IMR-90 (cell line): ENCODE results near the gene SLC27A1. TPM values are rescaled to one million over a fixed set of nuclear protein-coding genes. Genes with fewer than 3 reads are reported as not detected.

Experiments used
- ATAC-seq: fragments of 200-7000 bp; cut with Tn5 transposase; 2 replicates; pipeline ENCODE4 v1.9.1; 2020; ENCODE audit warnings: low read depth, mild to moderate bottlenecking, moderate library complexity
- BruUV-seq: library from RNA; stranded (reverse); fragments of 400-500 nt; replicated peaks from 2 replicates; lab custom pipeline; 2021; lab: Mats Ljungman, UMichigan
- CTCF ChIA-PET: fragments of 300-600 bp; formaldehyde crosslinking; extraction: SDS; loops from one replicate; lab custom pipeline; 2021; ENCODE audit warnings: antibody characterized with exemption; lab: Yijun Ruan, JAX
- POLR2A ChIA-PET: fragments of 300-600 bp; sonication (Branson Sonifier 250); formaldehyde crosslinking; loops from one replicate; lab custom pipeline; 2022; ENCODE audit warnings: antibody characterized with exemption; ENCODE audit not compliant: unreplicated experiment; lab: Charles Lee
- DNase-seq: peaks from one replicate; pipeline ENCODE4 v3.0.0; 2013
- H2AFZ ChIP-seq: replicated peaks from 2 replicates; pipeline ENCODE3; 2013; ENCODE audit warnings: low read length, mild to moderate bottlenecking; ENCODE audit not compliant: poor library complexity
- H2AK5ac ChIP-seq: 2 replicates; pipeline ENCODE4 v1.6.1; 2013; ENCODE audit warnings: low read depth, low read length, inconsistent platforms
- H2AK9ac ChIP-seq: replicated peaks from 2 replicates; pipeline ENCODE3; 2013; ENCODE audit warnings: mild to moderate bottlenecking, low read depth, low read length, moderate library complexity; ENCODE audit not compliant: poor library complexity
- H2BK120ac ChIP-seq: 2 replicates; pipeline ENCODE4 v1.6.1; 2013; ENCODE audit warnings: low read depth, low read length, inconsistent platforms
- H2BK15ac ChIP-seq: 3 replicates; pipeline ENCODE4 v1.6.1; 2013; ENCODE audit warnings: low read depth, low read length, inconsistent platforms
- H2BK20ac ChIP-seq: 2 replicates; pipeline ENCODE4 v1.6.1; 2013; ENCODE audit warnings: low read depth, mild to moderate bottlenecking, inconsistent platforms, low read length, moderate library complexity
- H2BK5ac ChIP-seq: 2 replicates; pipeline ENCODE4 v1.6.1; 2013; ENCODE audit warnings: mild to moderate bottlenecking, low read depth, low read length, inconsistent platforms; ENCODE audit not compliant: poor library complexity, severe bottlenecking
- H3K14ac ChIP-seq: replicated peaks from 2 replicates; pipeline ENCODE4 v1.6.1; 2013; ENCODE audit warnings: low read depth, low read length, inconsistent platforms
- H3K18ac ChIP-seq: 2 replicates; pipeline ENCODE4 v1.6.1; 2013; ENCODE audit warnings: low read depth, low read length, control low read depth
- H3K23ac ChIP-seq: 2 replicates; pipeline ENCODE4 v1.6.1; 2013; ENCODE audit warnings: low read depth, low read length, inconsistent platforms
- H3K27ac ChIP-seq: 2 replicates; pipeline ENCODE4 v1.5.1; 2013; ENCODE audit warnings: mild to moderate bottlenecking, control low read depth, low read length; ENCODE audit not compliant: insufficient read depth
- H3K27me3 ChIP-seq: 2 replicates; pipeline ENCODE4 v1.6.1; 2013; ENCODE audit warnings: low read length; ENCODE audit not compliant: control insufficient read depth, insufficient read depth
- H3K36me3 ChIP-seq: 2 replicates; pipeline ENCODE4 v1.6.1; 2013; ENCODE audit warnings: low read length, mixed read lengths; ENCODE audit not compliant: control insufficient read depth, insufficient read depth
- H3K4ac ChIP-seq: 2 replicates; pipeline ENCODE4 v1.6.1; 2013; ENCODE audit warnings: low read depth, low read length, inconsistent platforms
- H3K4me1 ChIP-seq: 2 replicates; pipeline ENCODE4 v1.6.1; 2013; ENCODE audit warnings: low read length, mixed read lengths; ENCODE audit not compliant: control insufficient read depth, insufficient read depth
- H3K4me2 ChIP-seq: 2 replicates; pipeline ENCODE4 v1.6.1; 2013; ENCODE audit warnings: low read depth, mild to moderate bottlenecking, control low read depth, low read length, moderate library complexity
- H3K4me3 ChIP-seq: 2 replicates; pipeline ENCODE4 v1.5.1; 2013; ENCODE audit warnings: low read depth, mild to moderate bottlenecking, control low read depth, low read length, moderate library complexity; ENCODE audit not compliant: insufficient read depth
- H3K56ac ChIP-seq: 2 replicates; pipeline ENCODE4 v1.6.1; 2013; ENCODE audit warnings: low read length, inconsistent platforms; ENCODE audit not compliant: insufficient read depth; ENCODE audit errors: extremely low read depth
- H3K79me1 ChIP-seq, 2 experiments: 2 replicates each; pipeline ENCODE4 v1.6.1; 2013; ENCODE audit warnings: low read length in 2 of 2, inconsistent platforms in 1 of 2, low read depth in 1 of 2
- H3K9ac ChIP-seq: 2 replicates; pipeline ENCODE4 v1.6.1; 2013; ENCODE audit warnings: low read depth, low read length, control low read depth
- H3K9me1 ChIP-seq: 2 replicates; pipeline ENCODE4 v1.6.1; 2013; ENCODE audit warnings: low read length, inconsistent platforms; ENCODE audit not compliant: insufficient read depth
- H3K9me3 ChIP-seq: 2 replicates; pipeline ENCODE4 v1.6.1; 2013; ENCODE audit warnings: low read length; ENCODE audit not compliant: control insufficient read depth, insufficient read depth
- H4K20me1 ChIP-seq: 2 replicates; pipeline ENCODE4 v1.6.1; 2013; ENCODE audit warnings: low read length, inconsistent platforms; ENCODE audit not compliant: insufficient read depth
- H4K5ac ChIP-seq: 2 replicates; pipeline ENCODE4 v1.6.1; 2013; ENCODE audit warnings: mild to moderate bottlenecking, low read depth, low read length, control low read depth
- H4K8ac ChIP-seq, 2 experiments: 2 replicates each; pipeline ENCODE4 v1.6.1; 2013; ENCODE audit warnings: low read depth in 2 of 2, low read length in 2 of 2, control low read depth in 1 of 2, inconsistent platforms in 1 of 2
- H4K91ac ChIP-seq: 2 replicates; pipeline ENCODE4 v1.6.1; 2013; ENCODE audit warnings: low read depth, low read length, inconsistent platforms; ENCODE audit not compliant: insufficient read depth
- BHLHE40 ChIP-seq: fragments of 150-350 bp; IDR thresholded peaks from 2 replicates; pipeline ENCODE4 v1.6.1; 2016; ENCODE audit warnings: mild to moderate bottlenecking, low read depth, low read length
- CEBPB ChIP-seq: IDR thresholded peaks from 2 replicates; pipeline ENCODE4 v1.6.1; 2012; ENCODE audit warnings: low read depth, low read length, improper control_type of control experiment
- CHD1 ChIP-seq: IDR thresholded peaks from 2 replicates; pipeline ENCODE4 v1.6.1; 2012; ENCODE audit warnings: low read depth, low read length, improper control_type of control experiment
- CTCF ChIP-seq: conservative IDR thresholded peaks from 2 replicates; pipeline ENCODE4 v1.5.1; 2012; ENCODE audit warnings: mild to moderate bottlenecking, low read depth, low read length, improper control_type of control experiment
- ELK1 ChIP-seq: fragments of 150-350 bp; IDR thresholded peaks from 2 replicates; pipeline ENCODE4 v1.6.1; 2016; ENCODE audit warnings: low read depth, mild to moderate bottlenecking, low read length, moderate library complexity, borderline replicate concordance
- FOS ChIP-seq: fragments of 150-350 bp; IDR thresholded peaks from 2 replicates; pipeline ENCODE4 v1.6.1; 2016; ENCODE audit warnings: low read depth, low read length
- MAFK ChIP-seq: IDR thresholded peaks from 2 replicates; pipeline ENCODE4 v1.6.1; 2012; ENCODE audit warnings: low read depth, low read length, improper control_type of control experiment
- MAZ ChIP-seq: IDR thresholded peaks from 2 replicates; pipeline ENCODE4 v1.6.1; 2012; ENCODE audit warnings: low read depth, mild to moderate bottlenecking, low read length, improper control_type of control experiment, moderate library complexity, borderline replicate concordance
- MXI1 ChIP-seq: IDR thresholded peaks from 2 replicates; pipeline ENCODE4 v1.6.1; 2012; ENCODE audit warnings: low read depth, mild to moderate bottlenecking, low read length, moderate library complexity, borderline replicate concordance
- NFE2L2 ChIP-seq: fragments of 150-350 bp; IDR thresholded peaks from 2 replicates; pipeline ENCODE4 v1.6.1; 2016; ENCODE audit warnings: low read depth, mild to moderate bottlenecking, low read length
- POLR2A ChIP-seq: IDR thresholded peaks from 2 replicates; pipeline ENCODE4 v1.6.1; 2012; ENCODE audit warnings: mild to moderate bottlenecking, low read depth, low read length
- RCOR1 ChIP-seq: IDR thresholded peaks from 2 replicates; pipeline ENCODE4 v1.6.1; 2012; ENCODE audit warnings: mild to moderate bottlenecking, low read length, improper control_type of control experiment; ENCODE audit not compliant: insufficient replicate concordance
- RFX5 ChIP-seq: IDR thresholded peaks from 2 replicates; pipeline ENCODE4 v1.8.0; 2012; ENCODE audit warnings: low read depth, mild to moderate bottlenecking, low read length, moderate library complexity
- SMC3 ChIP-seq: fragments of 150-350 bp; IDR thresholded peaks from 2 replicates; pipeline ENCODE4 v1.6.1; 2016; ENCODE audit warnings: low read depth, mild to moderate bottlenecking, antibody characterized with exemption, low read length, moderate library complexity
- USF2 ChIP-seq: fragments of 150-350 bp; IDR thresholded peaks from 2 replicates; pipeline ENCODE4 v1.6.1; 2017; ENCODE audit warnings: mild to moderate bottlenecking, antibody characterized with exemption, low read length, low read depth
- WGBS, 2 experiments: methylation state at CpG; one replicate each; pipeline versions ENCODE4 v1.1.5 to v1.1.7; 2013; ENCODE audit warnings: missing lambda C conversion rate in 2 of 2; ENCODE audit not compliant: insufficient read length in 1 of 2; ENCODE audit errors: extremely low coverage in 2 of 2; 5-methylcytosine and 5-hydroxymethylcytosine counted together
- dilution Hi-C: fragments of 300-500 bp; cut with HindIII; formaldehyde crosslinking; loops from one replicate; pipeline ENCODE4 v1.14.3; 2018; ENCODE audit warnings: low sequenced_read_pairs; ENCODE audit not compliant: unreplicated experiment
- in situ Hi-C: fragments of 300-500 bp; cut with MboI; formaldehyde crosslinking; loops from 3 replicates; pipeline ENCODE4 v1.14.3; 2019; ENCODE audit warnings: low sequenced_read_pairs, inconsistent platforms, mixed read lengths
- intact Hi-C: fragments of 100-400 bp; cut with micrococcal nuclease; formaldehyde crosslinking; loops from 2 replicates; pipeline ENCODE4 v1.10.0; 2022
- polyA plus RNA-seq, 3 experiments: library from polyadenylated mRNA; depleted of rRNA; stranded (reverse); fragments of >200 nt; gene quantifications; 2 replicates each; pipeline ENCODE4 v1.2.3, GENCODE V29; 2012; ENCODE audit warnings: low replicate concordance in 1 of 3
- total RNA-seq: library from RNA; depleted of rRNA; stranded (reverse); fragments of >200 nt; gene quantifications from 2 replicates; pipeline ENCODE4 v1.2.3, GENCODE V29; 2012

Gene SLC27A1
- total and polyA plus RNA-seq, 2 of the 4 experiments (the other 2 are of a cell fraction) = 4.8 to 12.9 TPM

GRCh38 chr19:17542793-17543582, 72.7 kb downstream of the SLC27A1 start:
- Histone ChIP-seq H2BK15ac (no peak overlapping the region), H3K9ac (no peak overlapping the region), H3K4me3 (no peak overlapping the region), H3K4me2 (no peak overlapping the region), H2BK20ac (no peak overlapping the region), H2AK5ac (no peak overlapping the region), H3K79me1 (no peaks in the 10 kb centered on the region), H3K27ac (no peak overlapping the region), H3K18ac (no peak overlapping the region), H3K9me1 (0 out of 2 replicates have a peak, but pooled peaks cover 4% of the 10 kb centered on the region), H3K14ac (no peak overlapping the region), H3K9me3 (peaks cover 3% of the 10 kb centered on the region; the same call in 1 of the 2 replicates), H3K23ac (no peak overlapping the region), H4K20me1 (no peaks in the 10 kb centered on the region; the same call in 1 of the 2 replicates), H3K36me3 (no peaks in the 10 kb centered on the region), H4K8ac (no peak overlapping the region), H3K4ac (no peak overlapping the region), H4K91ac (no peak overlapping the region), H3K56ac (no peak overlapping the region), H2BK120ac (no peak overlapping the region), H2AK9ac (no peak overlapping the region), H2AFZ (no peak overlapping the region), H4K5ac (no peak overlapping the region), H2BK5ac (no peak overlapping the region), H3K4me1 (peaks cover 5% of the 10 kb centered on the region; the same call in 1 of the 2 replicates), H3K27me3 (no peaks in the 10 kb centered on the region)
- dilution Hi-C loops (no loop called here), in situ Hi-C loops (no loop called here), intact Hi-C loops (no loop called here)
- ChIA-PET CTCF (no interaction called here), POLR2A (no interaction called here)
- WGBS, 2 experiments = 94% methylated on average over 3 of the region's 14 CpGs; no CpG with 5 or more reads in 1 of the 2 experiments
- DNase-seq (no peak), ATAC-seq (no peak)
- no TSS peak for BruUV-seq
- TF ChIP-seq MAZ = no peak
- TF ChIP-seq CHD1 = no peak
- TF ChIP-seq USF2 = no peak
- TF ChIP-seq BHLHE40 = no peak
- TF ChIP-seq RCOR1 = no peak
- TF ChIP-seq SMC3 = no peak
- TF ChIP-seq MAFK = no peak
- TF ChIP-seq ELK1 = no peak
- TF ChIP-seq FOS = no peak
- no peak for TF ChIP-seq NFE2L2
- TF ChIP-seq RFX5 = no peak
- TF ChIP-seq CEBPB = no peak
- TF ChIP-seq MXI1 = no peak
- no peak for TF ChIP-seq CTCF
- no peak for TF ChIP-seq POLR2A
